PC-3 (cell line): ENCODE measurements around the gene MAML3.

ENCODE experiments used
- CTCF ChIP-seq: fragments of 300-600 bp; sonication (generic); conservative IDR thresholded peaks from 2 replicates; pipeline ENCODE4 v1.5.1; 2017; ENCODE audit warnings: antibody characterized with exemption, low read depth, mild to moderate bottlenecking, low read length
- EZH2phosphoT487 ChIP-seq: fragments of 300-600 bp; sonication (generic); IDR thresholded peaks from 2 replicates; pipeline ENCODE4 v1.6.1; 2018; ENCODE audit warnings: mild to moderate bottlenecking, antibody characterized with exemption, low read length, borderline replicate concordance

- TF ChIP-seq CTCF (no peak), EZH2phosphoT487 (no peak)
Measured at GRCh38 chr4:140031061-140031460, 122.9 kb downstream of the MAML3 start.
